Measurements from ENCODE around the gene FHOD3.
"Not testable (repeated sequence)": the region's sequence is repeated elsewhere in the genome, so short reads cannot be mapped to it uniquely, and the experiment has no call there.

FHOD3 gene

GRCh38 chr18:36350839-36351469 is 53.4 kb downstream of the FHOD3 start:
- no peak for DNase-seq

- peak; percentile 95 for DNase-seq
Measured at GRCh38 chr18:36352384-36352783, 54.9 kb downstream of the FHOD3 start.

GRCh38 chr18:36354989-36355388 is 57.5 kb downstream of the FHOD3 start:
- peak; percentile 79 for DNase-seq

- DNase-seq, result no peak
Measured at GRCh38 chr18:36355511-36355910, 58.0 kb downstream of the FHOD3 start.

GRCh38 chr18:36356741-36357140 is 59.2 kb downstream of the FHOD3 start:
- DNase-seq, result not testable (repeated sequence)

GRCh38 chr18:36358141-36358540 is 60.6 kb downstream of the FHOD3 start:
- no peak for DNase-seq

GRCh38 chr18:36360256-36360909 is 62.9 kb downstream of the FHOD3 start:
- DNase-seq, result no peak

GRCh38 chr18:36364911-36365624 is 67.6 kb downstream of the FHOD3 start:
- DNase-seq, result no peak

GRCh38 chr18:36365836-36366775 is 68.6 kb downstream of the FHOD3 start:
- DNase-seq, result no peak

GRCh38 chr18:36366994-36367839 is 69.7 kb downstream of the FHOD3 start:
- no peak for DNase-seq

- no peak for DNase-seq
Measured at GRCh38 chr18:36368889-36369288, 71.4 kb downstream of the FHOD3 start.

- peak; percentile 92 for DNase-seq
Measured at GRCh38 chr18:36372903-36373311, 75.4 kb downstream of the FHOD3 start.

- no peak for DNase-seq
Measured at GRCh38 chr18:36374262-36374661, 76.7 kb downstream of the FHOD3 start.

GRCh38 chr18:36375118-36375517 is 77.6 kb downstream of the FHOD3 start:
- no peak for DNase-seq

GRCh38 chr18:36376361-36376760 is 78.8 kb downstream of the FHOD3 start:
- DNase-seq, result peak; percentile 55

- DNase-seq, result no peak
Measured at GRCh38 chr18:36377626-36378025, 80.1 kb downstream of the FHOD3 start.

- no peak for DNase-seq
Measured at GRCh38 chr18:36378205-36378604, 80.7 kb downstream of the FHOD3 start.

- DNase-seq, result no peak
Measured at GRCh38 chr18:36379435-36379984, 82.0 kb downstream of the FHOD3 start.

- DNase-seq, result no peak
Measured at GRCh38 chr18:36380173-36380827, 82.8 kb downstream of the FHOD3 start.

GRCh38 chr18:36381075-36381474 is 83.6 kb downstream of the FHOD3 start:
- peak; percentile 31 for DNase-seq

GRCh38 chr18:36382854-36383253 is 85.3 kb downstream of the FHOD3 start:
- DNase-seq, result no peak

Measured in fibroblast of skin of abdomen (primary cell).